Endodermal cell (in vitro differentiated cells): ENCODE data around the gene PTPN11. TPM values are rescaled to one million over a fixed set of nuclear protein-coding genes. Genes with fewer than 3 reads are reported as not detected.

Experiments
- DNase-seq: peaks from one replicate; pipeline ENCODE4 v3.0.0-alpha.2; 2017
- H3K27ac ChIP-seq: 2 replicates; pipeline ENCODE4 v1.5.1; 2013; ENCODE audit warnings: mild to moderate bottlenecking, low read depth, low read length, moderate library complexity
- H3K27me3 ChIP-seq: 2 replicates; pipeline ENCODE4 v1.6.1; 2013; ENCODE audit warnings: mild to moderate bottlenecking, low read length, moderate library complexity; ENCODE audit not compliant: insufficient read depth, control insufficient read depth, poor library complexity, severe bottlenecking
- H3K36me3 ChIP-seq: 2 replicates; pipeline ENCODE4 v1.7.0; 2013; ENCODE audit warnings: mild to moderate bottlenecking, low read length, moderate library complexity; ENCODE audit not compliant: control insufficient read depth, insufficient read depth
- H3K4me1 ChIP-seq: one replicate; pipeline ENCODE4 v1.7.0; 2013; ENCODE audit warnings: low read length; ENCODE audit not compliant: control insufficient read depth, insufficient read depth
- H3K4me3 ChIP-seq: 2 replicates; pipeline ENCODE4 v1.5.1; 2013; ENCODE audit warnings: mild to moderate bottlenecking, low read length, moderate library complexity
- H3K9ac ChIP-seq: 2 replicates; pipeline ENCODE4 v1.6.1; 2013; ENCODE audit warnings: mild to moderate bottlenecking, low read length, moderate library complexity; ENCODE audit not compliant: poor library complexity, severe bottlenecking; ENCODE audit errors: extremely low read depth
- H3K9me3 ChIP-seq: 2 replicates; pipeline ENCODE4 v1.6.1; 2013; ENCODE audit warnings: mild to moderate bottlenecking, low read length, moderate library complexity; ENCODE audit not compliant: control insufficient read depth
- H3K27ac Mint-ChIP-seq: 2 replicates; pipeline ENCODE4 v1.8.0; 2020; ENCODE audit warnings: mixed read lengths
- H3K27me3 Mint-ChIP-seq: 2 replicates; pipeline ENCODE4 v1.8.0; 2021; ENCODE audit warnings: mild to moderate bottlenecking, mixed read lengths; ENCODE audit not compliant: insufficient read depth
- H3K36me3 Mint-ChIP-seq: 2 replicates; pipeline ENCODE4 v1.8.0; 2020; ENCODE audit warnings: low read depth, mixed read lengths
- H3K4me1 Mint-ChIP-seq: 2 replicates; pipeline ENCODE4 v1.8.0; 2020; ENCODE audit warnings: mixed read lengths
- H3K4me3 Mint-ChIP-seq: 2 replicates; pipeline ENCODE4 v1.8.0; 2020; ENCODE audit warnings: mild to moderate bottlenecking, moderate library complexity, mixed read lengths
- H3K9me3 Mint-ChIP-seq: 2 replicates; pipeline ENCODE4 v1.8.0; 2020; ENCODE audit warnings: mild to moderate bottlenecking, mixed read lengths
- CTCF ChIP-seq: fragments of 200-600 bp; sonication (generic); conservative IDR thresholded peaks from 2 replicates; pipeline ENCODE4 v1.5.0; 2021; ENCODE audit warnings: antibody characterized with exemption, mild to moderate bottlenecking
- WGBS, 2 experiments: methylation state at CpG; one replicate each; pipeline versions ENCODE4 v1.1.5 to v1.1.7; 2013; ENCODE audit warnings: missing lambda C conversion rate in 2 of 2, mixed read lengths in 1 of 2; ENCODE audit not compliant: insufficient coverage in 1 of 2, insufficient read length in 1 of 2; 5-methylcytosine and 5-hydroxymethylcytosine counted together
- total RNA-seq, 2 donors: library from RNA; stranded (reverse); fragmentation: NEBNext Ultra II Directional in 1 of 2; extraction: Animal tissue kit (Norgen Biotek cat#: 25700) in 1 of 2; gene quantifications; 2 replicates in 1 of 2; 3 replicates in 1 of 2; pipeline ENCODE4 v1.2.1, GENCODE V29; 2021

The PTPN11 gene
- total RNA-seq, 2 donors from 2014 or later = 98.2 to 106 TPM

GRCh38 chr12:112466011-112466422 is 47.3 kb downstream of the PTPN11 start:
- no peak overlapping the region for H3K27ac Mint-ChIP-seq
- peaks cover 44% of the 10 kb centered on the region for H3K36me3 Mint-ChIP-seq

GRCh38 chr12:112466835-112467234 is 48.1 kb downstream of the PTPN11 start:
- Histone ChIP-seq H3K9me3 (no peaks in the 10 kb centered on the region), H3K27me3 (no peaks in the 10 kb centered on the region), H3K4me1 (no peaks in the 10 kb centered on the region), H3K27ac (no peak overlapping the region), H3K9ac (no peak overlapping the region), H3K36me3 (peaks cover 12% of the 10 kb centered on the region), H3K4me3 (no peak overlapping the region)
- H3K9me3 Mint-ChIP-seq = no peaks in the 10 kb centered on the region
- H3K4me1 Mint-ChIP-seq = peaks cover 16% of the 10 kb centered on the region
- DNase-seq = no peak
- no peak for TF ChIP-seq CTCF
- 96 to 100% methylated on average over 3 of the region's 3 CpGs for WGBS, 2 experiments
- no peak overlapping the region for H3K4me3 Mint-ChIP-seq
- H3K36me3 Mint-ChIP-seq = peaks cover 39% of the 10 kb centered on the region
- H3K27me3 Mint-ChIP-seq = no peaks in the 10 kb centered on the region
- no peak overlapping the region for H3K27ac Mint-ChIP-seq

More at GRCh38 chr12:112466011-112466422, 47.3 kb downstream of the PTPN11 start:
- peaks cover 16% of the 10 kb centered on the region for H3K4me1 Mint-ChIP-seq
- DNase-seq = no peak
- Histone ChIP-seq H3K4me1 (no peaks in the 10 kb centered on the region), H3K4me3 (no peak overlapping the region), H3K9ac (no peak overlapping the region), H3K36me3 (peaks cover 15% of the 10 kb centered on the region), H3K9me3 (no peaks in the 10 kb centered on the region), H3K27me3 (no peaks in the 10 kb centered on the region), H3K27ac (no peak overlapping the region)
- no peak for TF ChIP-seq CTCF
- H3K4me3 Mint-ChIP-seq = no peak overlapping the region
- H3K27me3 Mint-ChIP-seq = no peaks in the 10 kb centered on the region
- no peaks in the 10 kb centered on the region for H3K9me3 Mint-ChIP-seq

GRCh38 chr12:112468046-112468445 is 49.3 kb downstream of the PTPN11 start:
- Mint-ChIP-seq H3K27me3 (no peaks in the 10 kb centered on the region), H3K36me3 (peaks cover 46% of the 10 kb centered on the region), H3K4me3 (no peak overlapping the region), H3K4me1 (peaks cover 16% of the 10 kb centered on the region), H3K27ac (no peak overlapping the region), H3K9me3 (no peaks in the 10 kb centered on the region)
- Histone ChIP-seq H3K27me3 (no peaks in the 10 kb centered on the region), H3K9me3 (no peaks in the 10 kb centered on the region), H3K36me3 (peaks cover 16% of the 10 kb centered on the region), H3K9ac (no peak overlapping the region), H3K27ac (no peak overlapping the region), H3K4me1 (no peaks in the 10 kb centered on the region), H3K4me3 (no peak overlapping the region)
- WGBS, 2 experiments = 86 to 93% methylated on average over 1 to 3 of the region's 3 CpGs
- no peak for TF ChIP-seq CTCF
- DNase-seq = peak; percentile 79
